ENCODE measurements around the gene RBP5.

- TF ChIP-seq BCL3 (IDR thresholded peaks at IDR 0.05) = no peak
- TF ChIP-seq EP300 (IDR thresholded peaks at IDR 0.05) = no peak
- no peak for TF ChIP-seq JUNB (IDR thresholded peaks at IDR 0.05)
- no peak for TF ChIP-seq E2F6 (IDR thresholded peaks at IDR 0.05; ENCODE audit: borderline replicate concordance, low read depth)
Observed at GRCh38 chr12:7116916-7117315, 11.8 kb downstream of the RBP5 start.

All from A549 (cell line).